Measurements from ENCODE around the gene MTA1. TPM values are rescaled to one million over a fixed set of nuclear protein-coding genes. Genes with fewer than 3 reads are reported as not detected.

MTA1 gene
- total RNA-seq, 4 donors from 2014 or later, result 67.5 to 213 (median 95.3) TPM

DNA sequence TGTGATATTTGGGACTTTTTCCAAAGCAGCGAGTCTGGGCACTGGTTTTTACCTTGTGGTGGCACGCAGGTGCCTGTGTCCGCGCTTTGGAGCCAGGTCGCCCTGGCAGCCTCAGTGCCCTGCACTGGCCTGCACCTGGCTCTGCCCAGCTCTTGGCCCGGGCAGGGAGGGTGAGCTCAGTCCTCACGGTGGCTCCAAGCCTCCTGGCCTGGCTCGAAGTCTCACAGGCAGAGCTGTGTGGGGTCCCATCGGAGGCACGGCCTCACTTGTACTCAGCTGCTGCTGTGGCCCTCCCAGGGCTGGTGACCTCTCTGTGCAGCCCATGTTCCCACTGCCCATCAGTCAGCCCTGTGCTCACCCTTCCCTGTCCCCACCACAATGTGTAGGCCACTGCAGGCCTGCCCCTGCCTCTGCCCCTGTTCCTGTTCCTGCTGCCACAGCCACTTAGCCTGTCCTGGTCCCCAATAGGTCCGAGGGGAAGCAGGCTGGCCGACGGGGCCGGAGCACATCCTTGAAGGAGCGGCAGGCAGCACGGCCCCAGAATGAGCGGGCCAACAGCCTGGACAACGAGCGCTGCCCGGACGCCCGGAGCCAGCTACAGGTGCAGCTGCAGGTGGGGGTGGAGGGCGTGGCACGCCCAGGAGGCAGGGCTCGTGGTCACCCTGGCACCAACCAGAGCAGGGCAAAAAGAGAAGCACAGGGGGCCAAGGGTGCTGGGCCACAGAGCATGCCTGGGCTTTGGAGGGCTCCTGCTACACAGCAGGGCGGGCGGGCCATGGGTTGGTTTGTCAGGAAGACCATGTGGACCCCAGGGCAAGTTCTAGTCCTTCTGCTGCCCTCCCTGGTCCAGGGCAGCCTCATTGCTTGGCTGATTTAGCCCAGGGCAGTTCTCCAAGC is 37.9 kb upstream of the MTA1 start:
- Histone ChIP-seq H3K27me3 (no peaks in the 10 kb centered on the region), H3K4me1 (no peaks in the 10 kb centered on the region), H3K36me3 (peaks cover 0 to 86% (median 4%) of the 10 kb centered on the region in 3 donors), H3K9me3 (no peaks in the 10 kb centered on the region), H3K27ac (no peak overlapping the region), H3K4me3 (no peak overlapping the region)
- no peak for DNase-seq (ENCODE audit: low spot score in 2 of 2)
- TF ChIP-seq CTCF (IDR thresholded peaks at IDR 0.05), result no peak
- no peak for TF ChIP-seq EP300 (IDR thresholded peaks at IDR 0.05)
- WGBS, 2 donors, result 91 to 100% methylated on average over 9 to 22 of the region's 27 CpGs

- DNase-seq (ENCODE audit: low spot score in 2 of 2), result no peak
- 93 to 98% methylated on average over 23 to 26 of the region's 26 CpGs for WGBS, 2 donors
These were observed 37.1 kb upstream of the MTA1 start for GRCh38 chr14:105382343-105383082.

DNA sequence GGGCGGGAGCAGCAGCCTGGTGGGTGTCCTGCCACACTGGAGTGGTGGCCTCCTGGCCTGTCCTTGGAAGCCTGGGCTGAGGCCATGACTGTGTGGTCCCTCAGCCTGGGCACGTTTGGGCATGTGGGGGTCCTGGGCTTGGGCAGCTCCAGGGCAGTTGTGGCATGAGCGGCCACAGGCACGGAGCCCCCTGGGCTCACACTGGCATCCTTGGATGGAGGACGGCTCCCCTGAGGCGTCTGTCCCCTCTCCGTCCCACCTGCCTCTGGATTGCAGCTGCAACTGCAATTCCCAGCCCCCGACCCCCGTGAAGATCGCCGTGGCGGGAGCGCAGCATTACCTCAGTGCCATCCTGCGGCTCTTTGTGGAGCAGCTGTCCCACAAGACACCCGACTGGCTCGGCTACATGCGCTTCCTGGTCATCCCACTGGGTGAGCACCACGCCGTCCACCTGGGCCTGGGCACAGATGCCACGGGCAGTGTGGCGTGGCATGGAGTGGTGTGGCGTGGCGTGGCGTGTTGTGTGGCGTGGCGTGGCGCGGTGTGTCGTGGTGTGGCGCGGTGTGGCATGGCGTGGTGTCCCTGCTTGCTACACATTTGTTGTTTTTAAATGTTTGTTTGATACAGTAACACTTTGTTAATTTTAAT is 36.4 kb upstream of the MTA1 start:
- WGBS, 2 donors, result 97 to 99% methylated on average over 23 to 31 of the region's 32 CpGs
- no peak overlapping the region for H3K4me3 ChIP-seq

More at GRCh38 chr14:105382343-105383082, 37.1 kb upstream of the MTA1 start:
- Histone ChIP-seq H3K4me1 (no peaks in the 10 kb centered on the region), H3K4me3 (no peak overlapping the region), H3K9me3 (no peaks in the 10 kb centered on the region), H3K27me3 (no peaks in the 10 kb centered on the region), H3K27ac (no peak overlapping the region), H3K36me3 (peaks cover 0 to 91% (median 4%) of the 10 kb centered on the region in 3 donors)
- TF ChIP-seq CTCF (IDR thresholded peaks at IDR 0.05), result no peak

DNA sequence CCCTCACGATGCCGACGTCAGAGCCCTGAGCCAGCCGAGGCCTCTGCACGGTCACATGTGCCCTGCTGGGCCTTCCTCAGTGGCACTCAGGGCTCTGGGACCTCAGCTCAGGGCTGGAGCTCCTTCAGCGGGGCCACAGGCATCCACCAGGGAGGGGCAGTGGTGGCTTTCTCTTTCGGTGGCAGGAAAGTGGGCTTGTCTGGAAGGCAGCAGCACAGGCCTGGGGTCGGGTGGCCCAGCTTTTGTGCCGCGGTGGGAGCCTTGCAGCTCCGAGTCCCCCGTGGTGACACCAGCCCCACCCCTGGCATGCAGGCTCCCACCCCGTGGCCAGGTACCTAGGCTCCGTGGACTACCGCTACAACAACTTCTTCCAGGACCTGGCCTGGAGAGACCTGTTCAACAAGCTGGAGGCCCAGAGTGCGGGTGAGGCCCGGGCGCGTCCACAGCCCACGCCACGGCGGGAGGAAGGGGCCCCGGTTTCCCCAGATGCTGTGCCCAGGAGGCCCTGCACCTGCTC is 35.5 kb upstream of the MTA1 start:
- Histone ChIP-seq H3K27me3 (no peaks in the 10 kb centered on the region), H3K36me3 (peaks cover 0 to 99% (median 4%) of the 10 kb centered on the region in 3 donors), H3K9me3 (no peaks in the 10 kb centered on the region), H3K4me1 (peaks cover 0 to 11% (median 0%) of the 10 kb centered on the region in 4 donors), H3K27ac (no peak overlapping the region), H3K4me3 (no peak overlapping the region)
- WGBS, 2 donors, result 93 to 95% methylated on average over 15 to 18 of the region's 23 CpGs
- DNase-seq (ENCODE audit: low spot score in 2 of 2), result no peak
- no peak for TF ChIP-seq CTCF (IDR thresholded peaks at IDR 0.05)
- TF ChIP-seq EP300 (IDR thresholded peaks at IDR 0.05), result no peak
- TF ChIP-seq POLR2A (IDR thresholded peaks at IDR 0.05), result no peak

More for the DNA sequence above, 36.4 kb upstream of the MTA1 start:
- no peaks in the 10 kb centered on the region for H3K9me3 ChIP-seq
- H3K27me3 ChIP-seq, result no peaks in the 10 kb centered on the region
- DNase-seq (ENCODE audit: low spot score in 2 of 2), result no peak
- H3K27ac ChIP-seq, result no peak overlapping the region
- TF ChIP-seq EP300 (IDR thresholded peaks at IDR 0.05) (no peak), POLR2A (IDR thresholded peaks at IDR 0.05) (no peak), CTCF (IDR thresholded peaks at IDR 0.05) (no peak)
- peaks cover 0 to 98% (median 4%) of the 10 kb centered on the region in 3 donors for H3K36me3 ChIP-seq
- peaks cover 0 to 4% (median 0%) of the 10 kb centered on the region in 4 donors for H3K4me1 ChIP-seq
